Activated T-cell treated with anti-CD3 and anti-CD28 coated beads for 4 hours (primary cell): ENCODE data around the gene OXCT1.

Experiments used
- DNase-seq: peaks from one replicate; pipeline ENCODE4 v3.0.0-alpha.2; 2020

OXCT1 gene

DNA sequence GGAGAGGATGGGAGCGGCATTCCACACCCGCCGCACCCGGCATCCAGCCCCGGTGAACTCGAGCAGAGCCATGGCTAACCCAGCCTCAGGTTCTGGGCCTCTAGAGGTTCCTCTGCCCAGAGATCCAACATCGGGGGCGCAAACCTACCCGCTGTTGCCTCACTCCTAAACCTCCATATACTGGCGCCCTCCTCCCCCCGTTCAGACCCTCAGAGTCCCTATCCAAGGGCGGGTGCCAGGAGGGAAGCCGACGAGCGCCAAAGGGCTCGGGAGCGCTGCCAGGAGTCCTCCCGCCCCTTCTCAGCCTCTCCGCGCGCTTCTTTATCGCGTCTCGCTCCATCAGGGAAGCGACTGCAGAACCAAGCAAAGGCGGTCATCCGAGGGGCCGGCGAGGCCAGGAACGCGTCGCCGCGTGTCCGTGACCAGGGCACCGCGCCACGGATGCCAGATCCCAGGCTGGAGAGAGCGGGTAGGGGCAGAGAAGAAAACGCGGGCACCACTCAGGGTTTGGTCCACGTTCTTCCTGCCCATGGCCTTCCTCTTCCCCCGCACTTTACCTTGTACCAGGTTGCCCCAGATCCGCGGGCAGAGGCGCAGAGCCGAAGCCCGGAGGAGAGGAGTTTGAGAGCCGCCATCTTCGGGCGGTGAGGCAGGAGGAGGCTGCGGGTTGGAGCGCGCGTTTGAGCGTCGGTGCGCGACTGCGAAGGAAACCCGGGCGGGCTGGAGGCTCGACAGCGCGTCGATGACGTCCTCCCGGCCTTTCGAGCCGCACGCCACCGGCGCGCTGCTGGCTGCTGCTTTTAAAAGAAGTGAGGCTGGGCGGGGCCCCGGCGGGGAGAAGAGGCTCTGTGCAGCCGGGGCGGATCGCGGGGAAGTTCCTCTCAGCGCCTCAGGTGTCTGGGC, at the start of gene OXCT1:
OXCT1 (minus strand) TSS at position 702 of the 903 bp plus-strand sequence; CDS start at position 635, 67 bp downstream.
- DNase-seq: peak; percentile 84

DNA sequence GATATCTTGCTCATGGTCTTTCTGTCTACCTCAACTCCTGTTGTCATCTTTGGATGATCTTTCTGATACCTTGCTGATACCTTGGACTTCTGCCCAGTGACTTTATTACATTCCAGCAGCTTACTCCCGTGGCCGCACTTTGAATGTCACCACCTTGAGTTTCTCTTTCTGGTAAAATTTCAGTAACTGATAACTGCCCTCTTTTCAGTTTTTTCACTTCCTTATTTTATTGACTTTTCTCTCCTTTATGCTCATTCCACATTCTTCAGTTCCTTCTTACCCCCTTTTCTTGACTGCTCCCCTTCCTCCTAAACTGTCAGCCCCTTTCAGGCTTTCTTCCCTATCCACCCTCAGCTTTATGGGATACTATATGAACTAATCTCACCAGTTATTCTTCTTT, 47.9 kb upstream of the OXCT1 start:
- DNase-seq: no peak

DNA sequence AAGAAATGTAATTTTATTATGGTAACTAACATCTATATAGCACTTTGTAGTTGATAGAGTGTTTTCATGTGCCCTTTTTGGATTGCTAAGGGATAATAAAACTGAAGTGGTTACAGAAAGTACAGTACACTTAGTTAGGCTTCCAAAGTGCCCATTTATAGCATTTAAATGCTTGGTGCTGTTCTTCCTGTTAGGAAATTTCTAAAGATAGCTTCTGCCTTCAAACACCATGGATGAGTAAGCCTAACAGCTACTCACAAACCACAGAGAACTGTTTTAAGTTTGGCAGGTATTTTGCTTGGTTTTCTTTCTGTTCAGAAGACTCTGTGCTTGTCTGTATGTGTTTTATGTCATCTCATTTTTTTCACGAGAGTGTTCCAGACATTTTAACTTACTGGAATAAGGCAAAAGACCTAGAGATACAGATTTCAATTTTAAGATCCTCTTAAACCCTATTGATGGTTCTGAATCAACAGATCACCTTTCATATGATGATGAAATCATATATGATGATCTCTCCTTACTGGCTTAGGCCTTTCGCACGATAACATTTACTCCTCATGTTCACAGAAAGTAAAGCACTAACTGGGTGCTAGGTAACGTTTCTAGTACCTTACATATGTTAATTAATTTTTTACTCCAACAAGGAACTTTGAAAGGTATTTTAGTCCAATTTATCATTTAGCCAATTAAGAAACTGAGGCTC, 38.3 kb upstream of the OXCT1 start:
- no peak for DNase-seq

GRCh38 chr5:41906151-41906550, 35.9 kb upstream of the OXCT1 start:
- no peak for DNase-seq

- DNase-seq: peak; percentile 93
These were observed 33.9 kb upstream of the OXCT1 start, which contains the start of gene RIMOC1 for GRCh38 chr5:41903892-41904799. Gene RIMOC1, plus strand, starts transcription at chr5:41904344. Its CDS starts 24 bp downstream, at chr5:41904368.

DNA sequence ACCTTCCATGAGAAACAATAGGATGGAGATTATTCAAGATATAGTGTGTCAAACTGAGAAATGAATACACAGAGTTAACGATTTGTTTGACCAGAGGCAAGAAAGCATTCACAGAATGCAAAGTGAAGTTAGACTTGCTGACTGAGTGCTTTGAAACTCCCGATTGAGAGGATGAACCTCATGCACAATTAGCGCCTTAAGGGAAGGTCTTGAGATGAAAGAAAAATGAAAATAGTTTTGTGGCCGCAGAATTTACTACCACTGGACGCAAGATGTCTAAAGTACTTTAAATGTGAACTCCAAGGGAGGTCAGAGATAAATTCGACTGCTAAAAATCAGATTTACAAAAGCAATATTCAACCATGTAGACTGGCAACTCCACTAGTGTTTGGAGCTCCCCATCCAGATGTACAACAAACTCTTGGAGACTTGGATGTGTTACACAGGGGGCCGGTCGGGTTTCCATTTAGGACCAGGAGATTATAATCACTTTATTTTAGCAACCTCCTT, 33.2 kb upstream of the OXCT1 start:
- no peak for DNase-seq

DNA sequence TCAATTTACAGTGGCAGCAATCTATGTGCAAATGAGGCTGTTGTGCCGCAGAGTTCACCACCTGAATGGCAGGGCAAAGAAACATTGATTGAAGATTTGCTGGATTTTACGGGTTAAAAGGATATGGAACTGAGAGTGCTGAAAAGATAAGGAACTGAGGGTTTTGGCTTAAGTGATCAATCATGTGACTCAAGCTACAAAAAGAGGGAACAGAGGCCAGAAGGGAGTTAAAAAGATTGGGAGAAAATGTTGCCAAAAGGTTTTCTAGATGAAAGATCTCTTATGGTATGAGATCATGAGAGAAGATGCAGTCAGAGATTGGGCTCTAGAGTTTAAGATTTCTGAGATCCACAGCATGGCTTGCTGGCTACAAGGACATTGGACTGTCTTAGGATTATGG, 26.0 kb upstream of the OXCT1 start:
- DNase-seq: no peak

GRCh38 chr5:41893074-41893851, 23.0 kb upstream of the OXCT1 start:
- no peak for DNase-seq

- DNase-seq: no peak
These were observed 21.8 kb upstream of the OXCT1 start for GRCh38 chr5:41892031-41892430.

- no peak for DNase-seq
These were observed 21.0 kb upstream of the OXCT1 start for GRCh38 chr5:41891066-41891707.

GRCh38 chr5:41885286-41885685, 15.1 kb upstream of the OXCT1 start:
- DNase-seq: no peak

DNA sequence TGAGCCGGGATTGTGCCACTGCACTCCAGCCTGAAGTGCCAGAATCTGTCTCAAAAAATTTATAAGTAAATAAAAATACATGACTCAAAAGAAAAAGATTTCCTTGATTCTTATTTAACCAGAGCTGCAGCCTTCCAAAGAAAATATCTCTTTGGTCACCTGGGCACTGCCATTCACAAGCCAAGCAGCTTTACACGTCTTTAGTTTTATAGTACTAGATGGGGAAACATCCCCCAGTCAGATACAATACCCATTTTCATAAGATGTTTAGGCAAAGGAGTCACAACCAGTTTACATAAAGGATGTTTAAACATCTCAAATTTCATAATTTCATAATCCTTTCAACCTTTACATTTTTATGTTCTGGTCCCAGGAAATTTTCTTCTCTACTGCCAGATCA, 13.7 kb upstream of the OXCT1 start:
- no peak for DNase-seq

GRCh38 chr5:41883243-41883642, 13.0 kb upstream of the OXCT1 start:
- no peak for DNase-seq

- DNase-seq: no peak
These were observed 12.5 kb upstream of the OXCT1 start for GRCh38 chr5:41882765-41883164.

DNA sequence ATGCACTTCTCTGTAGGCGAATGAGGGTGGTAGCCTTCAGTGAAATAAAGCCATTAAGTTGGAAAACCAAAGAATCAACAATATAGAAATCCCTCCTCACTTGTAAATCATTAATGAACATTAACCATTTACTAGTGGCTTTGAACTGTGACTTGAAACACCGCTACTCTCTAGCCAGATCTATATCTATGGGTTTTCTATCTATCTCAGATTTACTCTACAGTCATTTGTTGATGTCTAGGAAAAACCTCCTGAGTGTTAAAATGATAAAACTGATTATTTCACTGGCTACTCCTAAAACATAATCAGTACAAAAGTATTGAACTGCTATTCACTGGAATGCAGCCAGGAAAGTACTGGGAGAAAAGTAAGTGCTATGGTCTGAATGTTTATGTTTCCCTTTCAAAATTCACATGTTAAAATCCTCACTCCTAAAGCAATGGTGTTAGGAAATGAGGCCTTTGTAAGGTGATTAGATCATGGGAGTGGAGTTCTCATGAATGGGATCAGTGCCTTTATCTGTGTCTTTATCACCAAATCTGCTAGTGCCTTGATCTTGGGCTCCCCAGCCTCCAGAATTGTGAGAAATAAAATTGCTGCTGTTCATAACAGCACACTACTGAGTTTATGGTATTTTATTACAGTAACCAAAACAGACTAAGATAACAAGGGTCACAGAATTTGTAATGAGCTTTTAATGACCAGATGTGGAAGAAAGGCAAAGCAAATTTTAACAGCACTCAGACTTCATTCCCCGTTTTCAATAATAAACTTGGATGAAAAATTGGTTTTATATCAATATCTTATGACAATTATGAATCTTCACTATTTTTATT, 8.6 kb upstream of the OXCT1 start:
- no peak for DNase-seq

DNA sequence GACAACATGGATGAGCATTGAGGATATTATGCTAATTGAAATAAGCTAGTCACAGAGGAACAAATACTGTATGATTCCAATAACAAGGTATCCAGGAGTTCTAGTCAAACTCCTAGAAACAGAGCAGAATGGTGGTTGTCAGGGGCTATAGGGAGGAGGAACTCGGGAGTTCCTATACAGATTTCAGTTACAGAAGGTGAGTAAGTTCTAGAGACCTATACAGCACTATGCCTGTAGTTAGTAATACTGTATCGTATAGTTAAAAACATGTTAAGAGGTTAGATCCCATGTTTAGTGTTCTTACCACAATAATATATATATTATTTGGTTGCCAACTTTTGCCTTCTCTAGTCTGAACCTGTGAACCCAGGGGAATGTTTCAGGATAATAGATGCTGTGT, 7.9 kb upstream of the OXCT1 start:
- no peak for DNase-seq

- DNase-seq: no peak
These were observed 7.2 kb upstream of the OXCT1 start for GRCh38 chr5:41877408-41877807.

DNA sequence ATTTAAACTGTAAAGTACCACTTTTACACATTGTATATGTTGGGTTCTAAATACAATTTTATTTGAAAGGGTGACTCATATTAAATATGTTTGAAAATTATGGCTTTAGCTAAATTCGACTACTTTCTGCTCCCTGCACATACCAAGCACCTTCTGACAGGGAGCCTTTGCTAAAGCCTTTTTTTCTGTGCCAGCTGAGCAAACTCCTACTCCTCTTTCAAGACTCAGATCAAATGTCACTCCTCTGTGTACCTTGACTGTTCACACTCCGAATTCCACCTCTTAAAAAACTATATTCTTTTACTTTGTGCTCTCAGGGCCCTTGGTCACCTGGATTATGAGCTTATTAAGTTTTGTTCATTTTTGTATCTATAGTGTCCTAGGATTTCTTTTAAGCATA, 6.5 kb upstream of the OXCT1 start:
- DNase-seq: no peak

DNA sequence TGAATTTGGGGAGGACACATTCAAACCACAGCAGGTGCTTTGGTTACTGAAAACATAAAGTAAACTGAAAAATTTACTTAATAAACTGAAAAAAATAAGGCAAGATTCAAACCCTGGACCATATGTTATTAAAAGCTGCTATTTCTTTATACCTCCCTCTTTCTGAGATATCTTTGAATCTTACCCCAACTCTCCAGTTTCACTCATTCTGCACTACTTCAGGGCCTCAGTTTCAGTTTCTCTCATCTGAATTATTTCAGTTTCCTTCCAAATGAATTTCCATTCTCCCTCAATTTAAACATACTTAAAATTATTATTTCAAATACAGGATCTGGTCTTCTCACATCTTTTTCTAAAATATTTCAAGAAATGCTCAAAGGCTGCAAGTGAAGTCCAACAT, 4.9 kb upstream of the OXCT1 start:
- DNase-seq: no peak

- no peak for DNase-seq
These were observed 4.4 kb upstream of the OXCT1 start for GRCh38 chr5:41874512-41875060.
